Natural killer cell (primary cell): ENCODE data around the gene PRCC. TPM values are rescaled to one million over a fixed set of nuclear protein-coding genes. Genes with fewer than 3 reads are reported as not detected.
A peak's percentile ranks its signal among the peaks of the same experiment; 100 is the strongest.

Experiments used
- ATAC-seq, 3 donors: fragments of 150-1000 bp in 2 of 3; fragments of 200-7000 bp in 1 of 3; cut with Tn5 transposase; 1 replicate in 1 of 3; 2 replicates in 2 of 3; pipeline ENCODE4 v1.10.0; 2021; ENCODE audit warnings: mild to moderate bottlenecking in 2 of 3, moderate library complexity in 2 of 3
- DNase-seq, 2 donors: peaks; one replicate each; pipeline versions ENCODE4 v3.0.0 to v3.0.0-alpha.2; 2013 to 2021; ENCODE audit warnings: mixed read lengths in 1 of 2
- H3K27ac ChIP-seq: one replicate; pipeline ENCODE4 v1.5.1; 2013; ENCODE audit warnings: mild to moderate bottlenecking, low read length
- H3K27me3 ChIP-seq: one replicate; pipeline ENCODE4 v1.6.1; 2013; ENCODE audit warnings: low read length; ENCODE audit not compliant: control insufficient read depth, insufficient read depth
- H3K36me3 ChIP-seq: one replicate; pipeline ENCODE4 v1.6.1; 2013; ENCODE audit warnings: low read length; ENCODE audit not compliant: control insufficient read depth, insufficient read depth
- H3K4me1 ChIP-seq: one replicate; pipeline ENCODE4 v1.6.1; 2013; ENCODE audit warnings: low read length; ENCODE audit not compliant: control insufficient read depth, insufficient read depth
- H3K4me3 ChIP-seq: one replicate; pipeline ENCODE4 v1.5.1; 2013; ENCODE audit warnings: low read length
- H3K9me3 ChIP-seq: one replicate; pipeline ENCODE4 v1.6.1; 2013; ENCODE audit warnings: low read length; ENCODE audit not compliant: control insufficient read depth, insufficient read depth
- H3K27ac Mint-ChIP-seq, 2 donors: one replicate each; pipeline ENCODE4 v1.8.0; 2022; ENCODE audit warnings: mild to moderate bottlenecking in 2 of 2, mixed read lengths in 2 of 2, moderate library complexity in 1 of 2
- H3K27me3 Mint-ChIP-seq, 2 donors: one replicate each; pipeline ENCODE4 v1.8.0; 2022; ENCODE audit warnings: low read depth in 2 of 2, mixed read lengths in 2 of 2
- H3K36me3 Mint-ChIP-seq: one replicate; pipeline ENCODE4 v1.8.0; 2022; ENCODE audit warnings: mixed read lengths
- H3K4me1 Mint-ChIP-seq, 2 donors: one replicate each; pipeline ENCODE4 v1.8.0; 2022; ENCODE audit warnings: mixed read lengths in 2 of 2
- H3K4me3 Mint-ChIP-seq: one replicate; pipeline ENCODE4 v1.8.0; 2022; ENCODE audit warnings: mild to moderate bottlenecking, moderate library complexity, mixed read lengths
- H3K9me3 Mint-ChIP-seq, 2 donors: one replicate each; pipeline ENCODE4 v1.8.0; 2022; ENCODE audit warnings: mixed read lengths in 2 of 2
- CTCF ChIP-seq: fragments of 200-600 bp; IDR thresholded peaks from one replicate; pipeline ENCODE4 v1.8.0; 2022; ENCODE audit warnings: antibody characterized with exemption
- WGBS: methylation state at CpG from one replicate; pipeline ENCODE4 v1.1.7; 2013; ENCODE audit warnings: missing lambda C conversion rate; ENCODE audit not compliant: insufficient coverage; 5-methylcytosine and 5-hydroxymethylcytosine counted together
- intact Hi-C: fragments of 100-400 bp; cut with micrococcal nuclease; formaldehyde crosslinking; loops from one replicate; pipeline ENCODE4 v1.14.2; 2022
- total RNA-seq, 4 donors: library from RNA; stranded (reverse); fragments of 120-200 nt in 1 of 4; gene quantifications; one replicate each; pipeline versions ENCODE4 v1.2.3 to v1.2.4, GENCODE V29; 2013 to 2022

The PRCC gene
- total RNA-seq, 3 donors from 2014 or later (not counting 1 experiment from before 2014, with no cell fraction given) = 66.5 to 92.4 (median 69.1) TPM

DNA sequence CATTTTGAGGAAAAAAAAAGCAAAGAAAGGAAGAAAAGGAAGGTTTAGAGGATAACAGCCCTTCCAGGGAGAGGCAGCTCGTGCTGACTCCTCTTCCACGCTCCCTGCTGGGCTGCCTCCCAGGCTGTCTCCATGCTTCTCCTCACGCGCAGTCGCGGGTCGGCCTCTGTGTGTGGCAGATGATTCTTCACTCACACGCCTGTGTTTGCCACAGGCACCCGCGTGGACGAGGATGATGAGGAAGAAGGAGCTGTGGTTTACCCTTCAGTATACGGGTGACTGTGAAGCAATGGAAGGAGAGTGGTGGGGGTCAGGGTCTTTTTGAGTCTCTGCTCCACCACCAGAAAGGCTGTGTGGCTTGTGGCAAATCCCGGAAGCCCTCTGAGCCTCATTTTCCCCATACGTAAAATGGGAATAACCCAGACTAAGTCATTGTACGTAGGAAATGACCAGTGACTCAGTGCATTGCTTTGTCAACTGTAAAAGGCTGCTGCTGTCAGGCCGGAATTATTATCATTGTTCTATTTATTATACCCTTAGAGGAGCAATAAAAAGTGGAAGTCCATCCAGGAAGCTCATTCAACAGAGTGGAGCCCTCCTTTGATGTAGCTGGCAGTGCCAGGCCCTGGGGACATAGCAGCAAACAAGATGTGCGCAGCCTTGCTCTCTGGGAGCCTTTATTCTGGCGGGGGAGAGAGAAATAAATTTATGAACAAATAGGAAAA, 61.2 kb downstream of the PRCC start:
- no peak overlapping the region for H3K4me3 Mint-ChIP-seq

GRCh38 chr1:156832434-156832833, 65.1 kb downstream of the PRCC start:
- 88% methylated on average over 5 of the region's 5 CpGs for WGBS
- intact Hi-C loops = no loop called here
- no peaks in the 10 kb centered on the region for H3K9me3 Mint-ChIP-seq
- Histone ChIP-seq H3K36me3 (no peaks in the 10 kb centered on the region), H3K4me1 (no peaks in the 10 kb centered on the region), H3K9me3 (no peaks in the 10 kb centered on the region), H3K27ac (no peak overlapping the region), H3K27me3 (no peaks in the 10 kb centered on the region), H3K4me3 (no peak overlapping the region)
- H3K36me3 Mint-ChIP-seq = no peaks in the 10 kb centered on the region
- no peak overlapping the region for H3K27ac Mint-ChIP-seq
- no peak overlapping the region for H3K4me3 Mint-ChIP-seq
- TF ChIP-seq CTCF = no peak
- H3K4me1 Mint-ChIP-seq = peaks cover 5 to 27% of the 10 kb centered on the region in 2 donors
- ATAC-seq (no peak), DNase-seq (no peak)
- H3K27me3 Mint-ChIP-seq = peaks cover 0 to 6% of the 10 kb centered on the region in 2 donors

More for the DNA sequence above, 61.2 kb downstream of the PRCC start:
- ATAC-seq (no peak), DNase-seq (no peak)
- Histone ChIP-seq H3K9me3 (no peaks in the 10 kb centered on the region), H3K27me3 (no peaks in the 10 kb centered on the region), H3K36me3 (no peaks in the 10 kb centered on the region), H3K27ac (no peak overlapping the region), H3K4me3 (no peak overlapping the region), H3K4me1 (no peaks in the 10 kb centered on the region)
- Mint-ChIP-seq H3K27me3 (no peaks in the 10 kb centered on the region), H3K4me1 (peaks cover 0 to 5% of the 10 kb centered on the region in 2 donors), H3K27ac (no peak overlapping the region), H3K36me3 (no peaks in the 10 kb centered on the region), H3K9me3 (no peaks in the 10 kb centered on the region)
- WGBS = 74% methylated on average over 17 of the region's 18 CpGs
- TF ChIP-seq CTCF = no peak
- intact Hi-C loops = no loop called here

GRCh38 chr1:156833603-156834002, 66.3 kb downstream of the PRCC start:
- H3K4me1 Mint-ChIP-seq = peaks cover 6 to 29% of the 10 kb centered on the region in 2 donors
- Histone ChIP-seq H3K36me3 (no peaks in the 10 kb centered on the region), H3K27ac (no peak overlapping the region), H3K4me1 (peaks cover under 1% of the 10 kb centered on the region), H3K27me3 (no peaks in the 10 kb centered on the region), H3K9me3 (no peaks in the 10 kb centered on the region), H3K4me3 (no peak overlapping the region)
- H3K9me3 Mint-ChIP-seq = no peaks in the 10 kb centered on the region
- DNase-seq (peak in 1 of 2 donors; percentile 55), ATAC-seq (peak in 2 of 3 donors; percentile 43 to 56)
- no peaks in the 10 kb centered on the region for H3K36me3 Mint-ChIP-seq
- intact Hi-C loops = no loop called here
- H3K27me3 Mint-ChIP-seq = peaks cover 0 to 6% of the 10 kb centered on the region in 2 donors
- TF ChIP-seq CTCF = no peak
- 64% methylated on average over 2 of the region's 2 CpGs for WGBS
- no peak overlapping the region for H3K4me3 Mint-ChIP-seq
- peak overlapping the region in 1 of 2 donors; percentile 27 for H3K27ac Mint-ChIP-seq
